Prostate gland (tissue), 2 donors: ENCODE measurements around the gene FRMD1.

ENCODE experiments used
- CTCF ChIP-seq, 4 experiments: fragments of 200-600 bp in 2 of 4; fragments of 450-650 bp in 2 of 4; sonication (generic) in 2 of 4; IDR thresholded peaks; 1 replicate in 3 of 4; 2 replicates in 1 of 4; pipeline ENCODE4 v1.5.1; 2016 to 2019; ENCODE audit warnings: antibody characterized with exemption in 4 of 4, mild to moderate bottlenecking in 2 of 4, moderate library complexity in 2 of 4
- POLR2A ChIP-seq: fragments of 450-650 bp; IDR thresholded peaks from one replicate; pipeline ENCODE4 v1.6.1; 2016; ENCODE audit warnings: antibody characterized with exemption, mild to moderate bottlenecking

- TF ChIP-seq CTCF (IDR thresholded peaks at IDR 0.05) = no peak
- TF ChIP-seq POLR2A = no peak
These were observed 27.4 kb downstream of the FRMD1 start for GRCh38 chr6:168051648-168052047.
